Progenitor cell of endocrine pancreas (in vitro differentiated cells): ENCODE measurements around the gene FOLR2. TPM values are rescaled to one million over a fixed set of nuclear protein-coding genes. Genes with fewer than 3 reads are reported as not detected.
A peak's percentile ranks its signal among the peaks of the same experiment; 100 is the strongest.
"Not testable (repeated sequence)": the region's sequence is repeated elsewhere in the genome, so short reads cannot be mapped to it uniquely, and the experiment has no call there.

ENCODE experiments used
- DNase-seq: peaks from one replicate; pipeline ENCODE4 v3.0.0; 2021; ENCODE audit warnings: low spot score; ENCODE audit not compliant: unreplicated experiment
- H3K27ac Mint-ChIP-seq: 2 replicates; pipeline ENCODE4 v1.8.0; 2021; ENCODE audit warnings: mild to moderate bottlenecking, moderate library complexity, mixed read lengths
- H3K27me3 Mint-ChIP-seq: 2 replicates; pipeline ENCODE4 v1.8.0; 2021; ENCODE audit warnings: mixed read lengths
- H3K36me3 Mint-ChIP-seq: 2 replicates; pipeline ENCODE4 v1.8.0; 2022; ENCODE audit warnings: mixed read lengths; ENCODE audit not compliant: insufficient read depth
- H3K4me1 Mint-ChIP-seq: 2 replicates; pipeline ENCODE4 v1.8.0; 2021; ENCODE audit warnings: low read depth, mixed read lengths
- H3K4me3 Mint-ChIP-seq: 2 replicates; pipeline ENCODE4 v1.8.0; 2021; ENCODE audit warnings: low read depth, mild to moderate bottlenecking, moderate library complexity, mixed read lengths
- H3K9me3 Mint-ChIP-seq: 2 replicates; pipeline ENCODE4 v1.8.0; 2021; ENCODE audit warnings: low read depth, mixed read lengths
- CTCF ChIP-seq: fragments of 200-600 bp; sonication (generic); IDR thresholded peaks from one replicate; pipeline ENCODE4 v1.5.0; 2021; ENCODE audit warnings: antibody characterized with exemption, mild to moderate bottlenecking; ENCODE audit not compliant: unreplicated experiment
- total RNA-seq: library from RNA; stranded (reverse); gene quantifications from 2 replicates; pipeline ENCODE4 v1.2.1, GENCODE V29; 2021

Gene FOLR2
- total RNA-seq, 1 donor from 2014 or later, result not detected

- Mint-ChIP-seq H3K36me3 (no peaks in the 10 kb centered on the region), H3K4me1 (peaks cover 18% of the 10 kb centered on the region), H3K9me3 (no peaks in the 10 kb centered on the region), H3K27me3 (no peaks in the 10 kb centered on the region), H3K4me3 (no peak overlapping the region), H3K27ac (no peak overlapping the region)
- TF ChIP-seq CTCF, result no peak
- DNase-seq, result no peak
Measured at GRCh38 chr11:72189455-72190250, 26.9 kb upstream of the FOLR2 start.

GRCh38 chr11:72190631-72191071 is 25.9 kb upstream of the FOLR2 start:
- no peaks in the 10 kb centered on the region for H3K9me3 Mint-ChIP-seq
- H3K4me3 Mint-ChIP-seq, result no peak overlapping the region
- no peaks in the 10 kb centered on the region for H3K36me3 Mint-ChIP-seq
- TF ChIP-seq CTCF, result no peak
- H3K4me1 Mint-ChIP-seq, result peaks cover 18% of the 10 kb centered on the region
- H3K27me3 Mint-ChIP-seq, result no peaks in the 10 kb centered on the region
- no peak for DNase-seq
- H3K27ac Mint-ChIP-seq, result no peak overlapping the region

GRCh38 chr11:72191961-72192381 is 24.6 kb upstream of the FOLR2 start, which contains the start of gene FOLR1:
FOLR1 (plus strand) TSS chr11:72192140; CDS start chr11:72192174, 34 bp downstream.
- H3K36me3 Mint-ChIP-seq, result no peaks in the 10 kb centered on the region
- no peaks in the 10 kb centered on the region for H3K27me3 Mint-ChIP-seq
- DNase-seq, result no peak
- TF ChIP-seq CTCF, result no peak
- H3K27ac Mint-ChIP-seq, result peak within 1 kb of the TSS; percentile 73
- H3K4me1 Mint-ChIP-seq, result peaks cover 20% of the 10 kb centered on the region
- no peaks in the 10 kb centered on the region for H3K9me3 Mint-ChIP-seq
- no peak within 1 kb of the TSS for H3K4me3 Mint-ChIP-seq

GRCh38 chr11:72195518-72196270 is 20.9 kb upstream of the FOLR2 start:
- TF ChIP-seq CTCF, result no peak
- Mint-ChIP-seq H3K27ac (peak overlapping the region; percentile 65), H3K27me3 (no peaks in the 10 kb centered on the region)

GRCh38 chr11:72201445-72201844 is 15.1 kb upstream of the FOLR2 start:
- not testable (repeated sequence) for DNase-seq, H3K27me3 Mint-ChIP-seq, H3K27ac Mint-ChIP-seq, H3K36me3 Mint-ChIP-seq, H3K9me3 Mint-ChIP-seq, H3K4me1 Mint-ChIP-seq, H3K4me3 Mint-ChIP-seq

More at GRCh38 chr11:72195518-72196270, 20.9 kb upstream of the FOLR2 start:
- H3K4me3 Mint-ChIP-seq, result no peak overlapping the region
- H3K9me3 Mint-ChIP-seq, result no peaks in the 10 kb centered on the region
- H3K4me1 Mint-ChIP-seq, result peaks cover 10% of the 10 kb centered on the region
- DNase-seq, result no peak
- H3K36me3 Mint-ChIP-seq, result no peaks in the 10 kb centered on the region
